NB4 (cell line): ENCODE data around the gene ABHD5.

Experiments
- DNase-seq: peaks from one replicate; pipeline ENCODE4 v3.0.0; 2010; ENCODE audit warnings: low read depth
- H3K4me3 ChIP-seq: one replicate; pipeline ENCODE4 v1.5.1; 2011; ENCODE audit warnings: mild to moderate bottlenecking, low read depth, low read length, moderate library complexity
- MYC ChIP-seq: IDR thresholded peaks from 2 replicates; pipeline ENCODE4 v1.6.1; 2011; ENCODE audit warnings: low read depth, low read length
- POLR2A ChIP-seq: IDR thresholded peaks from 2 replicates; pipeline ENCODE4 v1.6.1; 2011; ENCODE audit warnings: mild to moderate bottlenecking; ENCODE audit not compliant: insufficient read length; ENCODE audit errors: extremely low read depth
- TF ChIP-seq, protein P1 (sequence below): IDR thresholded peaks from 2 replicates; pipeline ENCODE4 v1.6.1; 2011; ENCODE audit warnings: low read depth, low read length
- TF ChIP-seq, protein P2 (sequence below): IDR thresholded peaks from one replicate; pipeline ENCODE4 v1.5.1; 2012; ENCODE audit warnings: low read depth, low read length

Gene ABHD5

DNA sequence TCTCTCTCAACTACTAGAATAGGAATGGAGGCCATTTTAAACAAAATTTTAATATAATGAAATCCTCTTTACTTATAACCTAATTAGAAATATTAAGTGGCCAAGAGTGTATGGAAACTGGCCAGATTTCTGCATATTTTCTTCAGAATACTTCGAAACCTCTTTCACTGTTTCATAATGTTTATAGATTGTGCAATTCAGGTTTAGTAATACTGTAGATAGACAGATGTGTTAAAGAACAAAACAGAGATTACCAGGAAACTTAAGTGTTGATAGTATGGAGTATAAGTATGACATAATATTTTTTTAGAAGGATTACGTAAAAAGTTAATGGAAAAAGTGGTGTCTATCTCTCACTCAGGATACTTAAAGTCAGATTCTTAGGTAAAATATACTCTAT lies 4.7 kb downstream of the ABHD5 start:
- TF ChIP-seq, protein P1, sequence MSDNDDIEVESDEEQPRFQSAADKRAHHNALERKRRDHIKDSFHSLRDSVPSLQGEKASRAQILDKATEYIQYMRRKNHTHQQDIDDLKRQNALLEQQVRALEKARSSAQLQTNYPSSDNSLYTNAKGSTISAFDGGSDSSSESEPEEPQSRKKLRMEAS, result no peak
- TF ChIP-seq MYC, result no peak
- TF ChIP-seq POLR2A, result no peak
- DNase-seq, result peak; percentile 58
- H3K4me3 ChIP-seq, result no peak overlapping the region

DNA sequence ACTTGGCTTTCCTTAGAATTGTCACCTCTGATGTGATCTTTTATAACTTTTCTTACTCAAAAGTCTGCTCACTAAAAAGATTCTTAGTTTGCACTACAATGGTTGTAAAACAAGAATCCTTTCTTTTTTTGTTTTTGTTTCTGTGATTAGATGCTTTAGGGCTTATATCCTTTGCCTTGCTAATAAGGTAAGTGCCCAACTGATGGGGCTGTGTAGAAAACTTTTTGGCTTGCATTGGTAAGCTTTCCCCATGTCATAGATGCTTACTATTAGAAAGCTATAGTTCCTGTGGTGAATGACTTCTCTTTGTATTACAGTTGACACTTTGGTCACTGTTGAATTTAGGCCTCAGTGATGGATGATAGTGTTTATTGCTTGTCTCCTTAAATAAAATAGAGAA lies 5.1 kb downstream of the ABHD5 start:
- DNase-seq, result no peak
- TF ChIP-seq POLR2A, result no peak
- TF ChIP-seq, protein P2, sequence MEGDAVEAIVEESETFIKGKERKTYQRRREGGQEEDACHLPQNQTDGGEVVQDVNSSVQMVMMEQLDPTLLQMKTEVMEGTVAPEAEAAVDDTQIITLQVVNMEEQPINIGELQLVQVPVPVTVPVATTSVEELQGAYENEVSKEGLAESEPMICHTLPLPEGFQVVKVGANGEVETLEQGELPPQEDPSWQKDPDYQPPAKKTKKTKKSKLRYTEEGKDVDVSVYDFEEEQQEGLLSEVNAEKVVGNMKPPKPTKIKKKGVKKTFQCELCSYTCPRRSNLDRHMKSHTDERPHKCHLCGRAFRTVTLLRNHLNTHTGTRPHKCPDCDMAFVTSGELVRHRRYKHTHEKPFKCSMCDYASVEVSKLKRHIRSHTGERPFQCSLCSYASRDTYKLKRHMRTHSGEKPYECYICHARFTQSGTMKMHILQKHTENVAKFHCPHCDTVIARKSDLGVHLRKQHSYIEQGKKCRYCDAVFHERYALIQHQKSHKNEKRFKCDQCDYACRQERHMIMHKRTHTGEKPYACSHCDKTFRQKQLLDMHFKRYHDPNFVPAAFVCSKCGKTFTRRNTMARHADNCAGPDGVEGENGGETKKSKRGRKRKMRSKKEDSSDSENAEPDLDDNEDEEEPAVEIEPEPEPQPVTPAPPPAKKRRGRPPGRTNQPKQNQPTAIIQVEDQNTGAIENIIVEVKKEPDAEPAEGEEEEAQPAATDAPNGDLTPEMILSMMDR, result no peak
- TF ChIP-seq, protein P1, result no peak
- TF ChIP-seq MYC, result no peak
- no peak overlapping the region for H3K4me3 ChIP-seq

DNA sequence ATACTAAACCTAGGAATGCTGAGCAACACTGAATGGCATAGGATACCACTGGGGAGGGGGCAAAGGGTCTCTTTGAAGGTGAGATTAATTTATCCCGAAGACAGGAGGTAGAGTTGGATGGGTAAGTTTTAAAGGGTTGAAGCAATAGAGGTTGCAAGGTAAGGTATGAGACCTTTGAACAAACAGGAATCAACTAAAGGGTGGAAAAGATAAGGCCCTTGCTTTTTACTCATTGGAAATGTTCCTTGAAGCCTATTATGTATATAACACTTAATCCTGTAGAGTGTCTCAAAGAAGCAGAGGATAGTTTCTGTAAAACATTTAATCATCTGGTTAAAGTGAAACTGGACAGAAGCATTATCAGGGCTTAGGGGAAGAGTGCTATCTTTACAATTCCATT lies 5.7 kb downstream of the ABHD5 start:
- TF ChIP-seq MYC (no peak), POLR2A (no peak)
- TF ChIP-seq, protein P1, result no peak
- TF ChIP-seq, protein P2, result no peak

DNA sequence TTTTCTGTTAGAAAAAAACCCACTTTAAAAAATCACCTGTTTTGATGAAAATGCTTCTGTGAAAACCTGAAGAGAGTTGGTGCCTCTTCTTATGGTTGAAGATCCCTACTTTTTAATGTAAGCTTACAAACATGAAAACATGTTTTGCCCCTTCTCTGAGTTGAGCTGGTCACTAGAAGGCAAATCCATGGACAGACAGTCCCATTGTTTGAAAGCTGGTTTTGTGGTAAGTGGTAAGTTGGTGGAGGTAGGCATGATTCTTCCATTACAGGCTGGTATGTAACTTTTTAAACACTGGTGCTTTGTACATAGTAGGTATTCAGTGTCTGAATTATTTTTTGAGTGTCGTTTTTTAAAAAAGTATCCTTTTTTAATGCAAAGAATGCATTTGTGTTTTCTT lies 6.1 kb downstream of the ABHD5 start:
- DNase-seq, result no peak
- TF ChIP-seq, protein P2, result no peak
- TF ChIP-seq MYC, result no peak
- TF ChIP-seq, protein P1, result no peak
- TF ChIP-seq POLR2A, result no peak
- no peak overlapping the region for H3K4me3 ChIP-seq

More for the DNA sequence above, 5.7 kb downstream of the ABHD5 start:
- no peak for DNase-seq
- H3K4me3 ChIP-seq, result no peak overlapping the region

DNA sequence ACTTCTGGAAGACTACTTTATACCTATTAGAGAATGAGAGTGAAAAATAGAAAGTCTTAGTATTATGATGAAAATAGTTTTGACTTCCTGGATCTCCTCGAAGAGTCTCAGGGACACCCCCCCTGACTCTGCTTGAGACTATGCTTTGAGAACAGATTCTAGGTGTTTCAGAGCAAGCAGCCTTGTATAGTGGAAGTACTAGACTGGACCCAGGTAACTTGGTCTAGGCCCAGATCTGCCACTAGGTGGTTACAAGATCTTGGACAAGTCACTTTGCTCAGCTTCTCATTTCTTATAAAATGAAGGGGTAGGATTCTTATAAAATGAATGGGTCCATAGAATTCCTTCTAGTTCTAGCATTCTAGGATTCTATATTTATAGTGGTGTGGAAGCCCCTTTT lies 9.1 kb downstream of the ABHD5 start:
- H3K4me3 ChIP-seq, result no peak overlapping the region
- DNase-seq, result no peak
- TF ChIP-seq, protein P2, result no peak
- TF ChIP-seq, protein P1, result no peak
- TF ChIP-seq MYC (no peak), POLR2A (no peak)

DNA sequence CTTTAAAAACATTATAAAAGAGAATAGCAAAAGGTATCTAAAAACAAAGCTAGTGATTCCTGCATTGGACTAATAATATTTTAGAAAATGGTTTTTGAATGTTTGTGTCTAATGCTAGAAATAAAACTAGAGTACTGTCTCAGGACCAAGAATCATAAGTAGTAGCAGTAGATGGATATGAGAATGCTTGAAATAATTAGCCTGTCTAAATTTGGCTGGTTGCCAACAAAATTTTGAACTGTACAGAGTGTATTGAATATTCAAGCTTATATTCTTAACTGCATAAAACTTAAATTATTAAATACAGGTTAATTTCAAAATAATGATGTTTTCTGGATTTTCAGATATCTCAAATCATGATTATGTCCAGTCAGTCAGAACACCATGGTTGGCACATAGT lies 14.0 kb downstream of the ABHD5 start:
- TF ChIP-seq POLR2A (no peak), MYC (no peak)
- TF ChIP-seq, protein P1, result no peak
- TF ChIP-seq, protein P2, result no peak
- H3K4me3 ChIP-seq, result no peak overlapping the region
- no peak for DNase-seq
